Gastroesophageal sphincter (tissue), 3 donors: ENCODE measurements around the gene KRTAP15-1.

Experiments used
- EP300 ChIP-seq: sonication (generic); formaldehyde crosslinking; IDR thresholded peaks from one replicate; pipeline ENCODE4 v1.6.1; 2017; ENCODE audit warnings: antibody characterized with exemption, mild to moderate bottlenecking
- POLR2A ChIP-seq, 2 donors: fragments of 450-650 bp; IDR thresholded peaks; one replicate each; pipeline ENCODE4 v1.6.1; 2017; ENCODE audit warnings: antibody characterized with exemption in 2 of 2, mild to moderate bottlenecking in 2 of 2, moderate library complexity in 1 of 2
- TF ChIP-seq, protein P1 (sequence below), 4 experiments: fragments of 200-600 bp in 2 of 4; fragments of 450-650 bp in 2 of 4; sonication (generic) in 1 of 4; IDR thresholded peaks; one replicate each; pipeline ENCODE4 v1.5.1; 2017 to 2019; ENCODE audit warnings: antibody characterized with exemption in 4 of 4, mild to moderate bottlenecking in 2 of 4, moderate library complexity in 2 of 4

GRCh38 chr21:30437010-30437565 is 3.0 kb upstream of the KRTAP15-1 start:
- TF ChIP-seq, protein P1, sequence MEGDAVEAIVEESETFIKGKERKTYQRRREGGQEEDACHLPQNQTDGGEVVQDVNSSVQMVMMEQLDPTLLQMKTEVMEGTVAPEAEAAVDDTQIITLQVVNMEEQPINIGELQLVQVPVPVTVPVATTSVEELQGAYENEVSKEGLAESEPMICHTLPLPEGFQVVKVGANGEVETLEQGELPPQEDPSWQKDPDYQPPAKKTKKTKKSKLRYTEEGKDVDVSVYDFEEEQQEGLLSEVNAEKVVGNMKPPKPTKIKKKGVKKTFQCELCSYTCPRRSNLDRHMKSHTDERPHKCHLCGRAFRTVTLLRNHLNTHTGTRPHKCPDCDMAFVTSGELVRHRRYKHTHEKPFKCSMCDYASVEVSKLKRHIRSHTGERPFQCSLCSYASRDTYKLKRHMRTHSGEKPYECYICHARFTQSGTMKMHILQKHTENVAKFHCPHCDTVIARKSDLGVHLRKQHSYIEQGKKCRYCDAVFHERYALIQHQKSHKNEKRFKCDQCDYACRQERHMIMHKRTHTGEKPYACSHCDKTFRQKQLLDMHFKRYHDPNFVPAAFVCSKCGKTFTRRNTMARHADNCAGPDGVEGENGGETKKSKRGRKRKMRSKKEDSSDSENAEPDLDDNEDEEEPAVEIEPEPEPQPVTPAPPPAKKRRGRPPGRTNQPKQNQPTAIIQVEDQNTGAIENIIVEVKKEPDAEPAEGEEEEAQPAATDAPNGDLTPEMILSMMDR (IDR thresholded peaks at IDR 0.05): no peak
- TF ChIP-seq POLR2A (IDR thresholded peaks at IDR 0.05): no peak
- TF ChIP-seq EP300: no peak
